GM12801 (cell line): ENCODE measurements around the gene CHST3.

Experiments
- TF ChIP-seq, protein P1 (sequence below): IDR thresholded peaks from one replicate; pipeline ENCODE4 v1.5.1; 2011; ENCODE audit warnings: control low read depth; ENCODE audit not compliant: insufficient read length; ENCODE audit errors: extremely low read depth

The CHST3 gene

DNA sequence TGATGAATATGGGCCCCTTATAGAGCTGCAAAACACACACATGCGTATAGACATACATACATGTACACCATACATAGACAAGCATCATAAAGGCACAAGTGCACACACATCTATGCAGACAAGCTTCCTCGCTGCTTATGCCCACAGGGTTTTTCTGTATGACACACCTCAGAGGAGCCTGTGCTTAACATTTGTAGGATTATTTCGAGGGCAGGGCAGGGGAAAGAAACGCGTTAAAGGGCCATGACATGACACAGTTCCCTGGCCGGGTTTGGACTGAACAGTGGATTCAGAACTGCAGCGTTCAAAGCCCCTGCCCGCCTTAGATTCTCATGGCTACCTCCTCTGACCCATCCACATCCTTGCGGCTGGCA is 44.8 kb downstream of the CHST3 start:
- TF ChIP-seq, protein P1, sequence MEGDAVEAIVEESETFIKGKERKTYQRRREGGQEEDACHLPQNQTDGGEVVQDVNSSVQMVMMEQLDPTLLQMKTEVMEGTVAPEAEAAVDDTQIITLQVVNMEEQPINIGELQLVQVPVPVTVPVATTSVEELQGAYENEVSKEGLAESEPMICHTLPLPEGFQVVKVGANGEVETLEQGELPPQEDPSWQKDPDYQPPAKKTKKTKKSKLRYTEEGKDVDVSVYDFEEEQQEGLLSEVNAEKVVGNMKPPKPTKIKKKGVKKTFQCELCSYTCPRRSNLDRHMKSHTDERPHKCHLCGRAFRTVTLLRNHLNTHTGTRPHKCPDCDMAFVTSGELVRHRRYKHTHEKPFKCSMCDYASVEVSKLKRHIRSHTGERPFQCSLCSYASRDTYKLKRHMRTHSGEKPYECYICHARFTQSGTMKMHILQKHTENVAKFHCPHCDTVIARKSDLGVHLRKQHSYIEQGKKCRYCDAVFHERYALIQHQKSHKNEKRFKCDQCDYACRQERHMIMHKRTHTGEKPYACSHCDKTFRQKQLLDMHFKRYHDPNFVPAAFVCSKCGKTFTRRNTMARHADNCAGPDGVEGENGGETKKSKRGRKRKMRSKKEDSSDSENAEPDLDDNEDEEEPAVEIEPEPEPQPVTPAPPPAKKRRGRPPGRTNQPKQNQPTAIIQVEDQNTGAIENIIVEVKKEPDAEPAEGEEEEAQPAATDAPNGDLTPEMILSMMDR, result no peak

DNA sequence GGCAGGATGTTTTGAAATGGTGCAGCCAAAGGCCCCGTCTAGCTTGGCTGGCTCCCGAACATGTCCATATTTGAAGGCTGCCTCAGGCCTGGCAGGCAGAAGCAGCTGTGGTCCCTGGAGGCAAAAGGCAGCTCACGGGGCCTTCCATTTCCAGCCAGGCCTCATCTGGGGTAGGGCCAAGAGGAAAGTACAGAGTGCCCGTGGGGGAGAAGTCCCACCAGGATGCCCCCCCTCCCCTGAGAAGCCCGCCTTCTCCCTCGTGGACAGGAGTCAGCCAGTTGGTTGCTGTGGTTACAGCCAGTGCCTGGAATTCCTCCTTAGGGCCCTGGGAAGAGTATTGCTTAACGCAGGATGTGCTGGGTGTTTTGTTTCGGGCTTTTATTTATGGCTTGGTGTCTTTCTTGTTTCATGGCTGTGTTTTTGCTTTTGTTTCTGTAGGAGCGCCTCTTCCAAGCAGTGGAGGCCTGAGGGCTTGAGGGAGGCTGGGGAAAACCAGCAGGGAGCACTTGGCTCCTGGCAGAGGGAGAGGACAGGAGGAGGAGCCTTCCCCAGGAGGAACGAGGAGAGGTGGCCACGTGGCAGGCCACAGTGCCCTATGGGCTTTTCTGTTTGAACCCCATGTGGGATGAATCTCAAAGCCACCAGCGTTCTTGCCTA is 45.4 kb downstream of the CHST3 start:
- TF ChIP-seq, protein P1, result no peak

DNA sequence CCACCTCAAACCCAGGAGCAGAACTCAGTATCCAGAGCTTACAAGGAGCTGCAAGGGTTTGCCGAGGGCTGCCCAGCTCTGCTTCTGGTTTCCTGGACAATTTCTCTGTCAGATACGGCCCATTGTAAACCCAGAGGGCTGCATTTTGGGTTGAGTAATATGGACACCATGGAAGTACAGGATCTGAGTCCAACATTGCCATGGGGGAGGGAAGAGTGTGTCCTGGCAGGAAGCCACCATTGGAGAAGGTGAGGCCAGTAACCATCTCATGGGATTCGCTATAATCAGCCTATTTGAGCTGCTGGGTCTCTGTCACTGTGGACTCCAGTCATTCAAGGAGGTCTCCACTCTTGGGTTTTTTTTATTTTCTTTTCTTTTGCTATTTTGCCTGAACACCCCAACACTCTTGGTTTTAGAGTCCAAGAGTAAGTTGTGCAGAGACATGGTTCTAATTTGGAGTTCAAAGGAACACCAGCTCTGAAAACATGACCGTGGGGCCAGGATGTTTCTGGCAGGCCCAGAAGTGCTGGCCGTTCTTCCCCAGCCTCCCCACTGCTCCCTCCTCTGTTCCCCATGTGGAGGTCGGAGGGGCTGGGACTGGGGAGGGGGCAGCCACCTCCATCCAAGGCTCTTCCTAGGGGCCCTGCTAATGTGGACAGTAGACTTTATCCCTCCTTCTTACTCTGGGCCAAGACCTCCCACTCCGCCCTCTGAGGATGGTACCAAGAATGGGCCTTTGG is 46.2 kb downstream of the CHST3 start:
- TF ChIP-seq, protein P1, result no peak

DNA sequence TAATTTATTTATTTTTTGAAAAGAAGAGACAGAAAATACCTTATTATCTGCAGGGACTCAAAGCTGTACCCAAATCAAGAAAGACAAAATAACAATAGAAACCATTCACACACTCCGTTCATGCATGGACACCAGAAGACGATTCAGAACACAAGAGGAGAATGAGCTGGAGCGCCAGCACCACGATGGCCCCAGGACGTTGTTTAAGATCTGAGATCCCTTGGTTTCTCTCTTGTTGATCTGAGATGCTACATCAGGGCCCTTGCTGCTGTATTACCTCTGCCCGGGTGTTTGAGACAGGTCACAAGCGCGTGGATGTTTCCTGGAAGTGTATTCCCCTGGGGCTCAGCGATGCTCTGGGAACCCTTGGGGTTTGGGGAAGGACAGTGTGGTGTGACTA is 46.8 kb downstream of the CHST3 start:
- TF ChIP-seq, protein P1, result no peak

DNA sequence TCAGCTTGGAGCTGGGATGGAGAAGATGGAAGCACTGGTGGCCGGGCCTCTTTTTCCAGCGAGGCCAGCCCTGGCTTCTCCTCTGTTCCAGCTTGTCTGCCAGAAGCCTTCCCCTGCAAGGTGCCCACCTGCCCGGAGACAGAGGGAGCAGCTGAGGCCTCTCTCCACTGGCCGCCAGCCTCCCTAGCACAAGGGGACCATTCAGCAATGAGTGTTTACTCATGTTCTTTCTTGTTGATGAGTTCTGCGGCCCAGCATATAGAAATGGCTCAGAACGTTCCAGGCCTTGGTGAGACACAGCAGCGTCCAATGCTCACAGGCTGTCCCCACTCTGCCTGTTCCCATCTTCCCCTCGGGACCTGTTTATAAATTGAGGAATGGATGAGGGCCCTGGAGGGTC is 47.3 kb downstream of the CHST3 start:
- TF ChIP-seq, protein P1, result no peak

DNA sequence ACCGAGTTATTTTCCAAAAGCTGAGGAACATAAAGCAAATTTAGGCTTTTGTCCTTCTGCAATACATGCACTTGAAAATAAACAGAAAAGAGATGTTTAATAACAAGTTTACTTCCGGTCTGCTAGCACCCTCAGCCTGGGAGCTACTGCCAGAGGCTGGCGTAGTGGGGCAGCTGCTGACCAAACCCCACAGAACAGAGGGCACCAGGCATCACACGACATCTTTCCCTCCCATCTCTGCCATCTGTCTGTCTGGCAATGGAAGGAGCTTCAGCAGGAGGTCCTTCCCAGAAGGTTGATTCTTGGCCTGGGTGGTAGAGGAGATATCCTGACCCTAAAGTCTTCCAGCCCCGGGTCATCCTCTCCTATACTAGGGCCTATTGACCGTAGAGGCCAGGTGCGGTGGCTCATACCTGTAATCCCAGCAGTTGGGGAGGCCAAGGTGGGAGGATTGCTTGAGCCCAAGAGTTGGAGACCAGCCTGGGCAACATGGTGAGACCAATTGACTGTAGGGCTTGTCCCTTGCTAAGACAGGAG is 47.8 kb downstream of the CHST3 start:
- TF ChIP-seq, protein P1, result no peak

DNA sequence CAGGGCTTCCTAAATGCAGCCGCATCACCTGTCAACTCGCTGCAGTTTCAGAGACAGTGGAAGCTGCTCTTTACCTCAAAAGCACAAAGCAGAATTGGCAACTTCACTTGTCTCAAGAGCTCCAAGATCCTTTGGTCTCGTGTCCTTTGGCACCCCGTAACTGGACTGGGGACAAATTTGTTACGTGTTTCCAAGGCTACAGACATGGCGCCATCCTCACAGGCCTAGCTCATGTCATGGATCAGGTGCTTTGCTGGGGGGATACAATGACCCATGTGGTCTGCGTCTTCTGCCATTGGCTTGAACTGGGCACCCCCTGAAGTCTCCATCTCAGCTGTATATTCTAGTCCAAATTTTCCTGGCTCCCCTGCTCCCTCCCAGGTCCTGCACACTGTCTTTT is 48.6 kb downstream of the CHST3 start:
- TF ChIP-seq, protein P1, result no peak
